Measurements from ENCODE around the gene PRELP. TPM values are rescaled to one million over a fixed set of nuclear protein-coding genes. Genes with fewer than 3 reads are reported as not detected.

The PRELP gene
- total and polyA plus RNA-seq, 9 of the 15 experiments (the other 6 are each of a cell fraction or from before 2014, with no cell fraction given) = 0.04 TPM; not detected in 8

GRCh38 chr1:203481196-203481595, 5.6 kb downstream of the PRELP start (continued):
- TF ChIP-seq E4F1 (CRISPR knock-in tag; IDR thresholded peaks at IDR 0.05; ENCODE audit: borderline replicate concordance) = no peak
- no peak for TF ChIP-seq CREBBP (IDR thresholded peaks at IDR 0.05; ENCODE audit: low read depth, low read length)
- TF ChIP-seq BRD9 (IDR thresholded peaks at IDR 0.05; ENCODE audit: low read depth, partially characterized antibody) = no peak
- TF ChIP-seq ZHX1 (conservative IDR thresholded peaks at IDR 0.05; ENCODE audit: low read length) = no peak
- no peak for TF ChIP-seq POLR2AphosphoS2 (IDR thresholded peaks at IDR 0.05; ENCODE audit: low read length)
- TF ChIP-seq, protein P1, sequence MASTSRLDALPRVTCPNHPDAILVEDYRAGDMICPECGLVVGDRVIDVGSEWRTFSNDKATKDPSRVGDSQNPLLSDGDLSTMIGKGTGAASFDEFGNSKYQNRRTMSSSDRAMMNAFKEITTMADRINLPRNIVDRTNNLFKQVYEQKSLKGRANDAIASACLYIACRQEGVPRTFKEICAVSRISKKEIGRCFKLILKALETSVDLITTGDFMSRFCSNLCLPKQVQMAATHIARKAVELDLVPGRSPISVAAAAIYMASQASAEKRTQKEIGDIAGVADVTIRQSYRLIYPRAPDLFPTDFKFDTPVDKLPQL (IDR thresholded peaks at IDR 0.05; ENCODE audit: extremely low read depth, insufficient read length) = no peak
- TF ChIP-seq ZMIZ1 (IDR thresholded peaks at IDR 0.05; ENCODE audit: low read depth in 2 of 2, low read length in 2 of 2) = no peak
